SU-DHL-6 (cell line): Measurements from ENCODE around the gene ZNF618.

Experiments
- EZH2phosphoT487 ChIP-seq: fragments of 200-600 bp; sonication (generic), shearing (Covaris generic); conservative IDR thresholded peaks from 2 replicates; pipeline ENCODE4 v1.6.1; 2018; ENCODE audit warnings: mild to moderate bottlenecking, antibody characterized with exemption, low read length, moderate library complexity, mixed read lengths
- TF ChIP-seq, protein P1 (sequence below): fragments of 200-600 bp; sonication (generic); IDR thresholded peaks from one replicate; pipeline ENCODE4 v1.5.1; 2017; ENCODE audit warnings: antibody characterized with exemption, mild to moderate bottlenecking, low read length, moderate library complexity; ENCODE audit not compliant: insufficient read depth, poor library complexity, severe bottlenecking

DNA sequence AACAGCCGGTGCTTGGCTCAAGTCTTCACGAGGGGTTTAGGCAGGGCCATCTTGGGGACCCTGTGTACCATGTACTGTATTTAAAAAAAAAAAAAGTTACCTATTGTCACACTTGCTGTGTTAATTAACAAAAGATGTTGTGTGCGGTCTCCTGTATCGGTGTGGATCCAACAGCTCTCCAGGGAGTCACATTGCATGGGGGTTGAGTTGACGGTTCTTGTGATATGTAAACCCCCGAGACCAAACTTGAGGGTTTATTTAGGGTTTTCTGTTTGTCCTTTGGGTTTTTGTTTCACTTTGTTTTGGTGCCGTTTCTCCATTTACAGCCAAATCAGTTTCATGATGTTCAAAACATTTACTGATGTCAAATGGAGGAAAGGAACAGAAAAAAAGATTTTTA, 179.8 kb downstream of the ZNF618 start:
- TF ChIP-seq, protein P1, sequence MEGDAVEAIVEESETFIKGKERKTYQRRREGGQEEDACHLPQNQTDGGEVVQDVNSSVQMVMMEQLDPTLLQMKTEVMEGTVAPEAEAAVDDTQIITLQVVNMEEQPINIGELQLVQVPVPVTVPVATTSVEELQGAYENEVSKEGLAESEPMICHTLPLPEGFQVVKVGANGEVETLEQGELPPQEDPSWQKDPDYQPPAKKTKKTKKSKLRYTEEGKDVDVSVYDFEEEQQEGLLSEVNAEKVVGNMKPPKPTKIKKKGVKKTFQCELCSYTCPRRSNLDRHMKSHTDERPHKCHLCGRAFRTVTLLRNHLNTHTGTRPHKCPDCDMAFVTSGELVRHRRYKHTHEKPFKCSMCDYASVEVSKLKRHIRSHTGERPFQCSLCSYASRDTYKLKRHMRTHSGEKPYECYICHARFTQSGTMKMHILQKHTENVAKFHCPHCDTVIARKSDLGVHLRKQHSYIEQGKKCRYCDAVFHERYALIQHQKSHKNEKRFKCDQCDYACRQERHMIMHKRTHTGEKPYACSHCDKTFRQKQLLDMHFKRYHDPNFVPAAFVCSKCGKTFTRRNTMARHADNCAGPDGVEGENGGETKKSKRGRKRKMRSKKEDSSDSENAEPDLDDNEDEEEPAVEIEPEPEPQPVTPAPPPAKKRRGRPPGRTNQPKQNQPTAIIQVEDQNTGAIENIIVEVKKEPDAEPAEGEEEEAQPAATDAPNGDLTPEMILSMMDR = no peak
- no peak for TF ChIP-seq EZH2phosphoT487
